Measurements from ENCODE around the gene PRIM1.
"Not testable (repeated sequence)": the region's sequence is repeated elsewhere in the genome, so short reads cannot be mapped to it uniquely, and the experiment has no call there.

Gene PRIM1
- 6.9 to 12.8 (median 12.4) reads per million in 3 donors for total RNA-seq

- Histone ChIP-seq H3K27ac (ENCODE audit: insufficient read depth, low read length, poor library complexity, severe bottlenecking) (peak within 1 kb of the TSS; percentile 77), H3K4me1 (ENCODE audit: control insufficient read depth, insufficient read depth, low read length, poor library complexity, severe bottlenecking) (no peaks in the 10 kb centered on the region), H3K36me3 (ENCODE audit: control insufficient read depth, insufficient read depth, low read length) (peaks cover 5% of the 10 kb centered on the region), H3K27me3 (replicated peaks; ENCODE audit: control insufficient read depth, insufficient read depth, low read length, poor library complexity, severe bottlenecking) (no peaks in the 10 kb centered on the region), H3K4me3 (ENCODE audit: insufficient read depth, low read depth, low read length, poor library complexity, severe bottlenecking) (peak within 1 kb of the TSS; percentile 98), H3K9me3 (ENCODE audit: control insufficient read depth, low read length) (no peaks in the 10 kb centered on the region)
- peak; percentile 60 to 76 (median 67) for DNase-seq
Observed at GRCh38 chr12:56751712-56752598, at the start of gene PRIM1. Gene PRIM1, minus strand, starts transcription at chr12:56752323. Its CDS starts 25 bp downstream, at chr12:56752298.

DNA sequence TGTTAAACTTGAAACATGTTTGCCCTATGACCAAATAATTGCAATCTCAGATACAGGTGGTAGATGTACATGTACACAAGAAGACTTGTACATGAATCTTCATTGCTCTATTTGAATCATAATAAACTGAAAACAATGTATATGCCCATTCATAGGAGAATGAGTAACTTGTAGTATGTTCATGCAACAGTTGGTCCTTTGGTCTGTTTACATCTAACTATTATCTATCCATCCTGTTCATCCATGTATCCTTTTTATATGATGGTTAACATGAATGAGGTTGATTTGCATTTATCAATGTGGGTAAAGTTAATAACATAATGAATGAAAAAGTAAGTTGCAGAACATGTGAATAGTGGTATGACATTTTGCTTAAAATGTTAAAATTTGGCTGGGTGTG is 48.1 kb upstream of the PRIM1 start:
- Histone ChIP-seq H3K4me1 (ENCODE audit: control insufficient read depth, insufficient read depth, low read length, poor library complexity, severe bottlenecking) (no peaks in the 10 kb centered on the region), H3K4me3 (ENCODE audit: insufficient read depth, low read depth, low read length, poor library complexity, severe bottlenecking) (no peak overlapping the region), H3K27me3 (replicated peaks; ENCODE audit: control insufficient read depth, insufficient read depth, low read length, poor library complexity, severe bottlenecking) (no peaks in the 10 kb centered on the region), H3K27ac (ENCODE audit: insufficient read depth, low read length, poor library complexity, severe bottlenecking) (no peak overlapping the region), H3K9me3 (ENCODE audit: control insufficient read depth, low read length) (no peaks in the 10 kb centered on the region), H3K36me3 (ENCODE audit: control insufficient read depth, insufficient read depth, low read length) (no peaks in the 10 kb centered on the region)
- no peak for DNase-seq

GRCh38 chr12:56799345-56799744 is 47.2 kb upstream of the PRIM1 start:
- not testable (repeated sequence) for H3K9me3 ChIP-seq (ENCODE audit: control insufficient read depth, low read length); H3K4me3 ChIP-seq (ENCODE audit: insufficient read depth, low read depth, low read length, poor library complexity, severe bottlenecking); H3K27me3 ChIP-seq (replicated peaks; ENCODE audit: control insufficient read depth, insufficient read depth, low read length, poor library complexity, severe bottlenecking); H3K4me1 ChIP-seq (ENCODE audit: control insufficient read depth, insufficient read depth, low read length, poor library complexity, severe bottlenecking); H3K36me3 ChIP-seq (ENCODE audit: control insufficient read depth, insufficient read depth, low read length); H3K27ac ChIP-seq (ENCODE audit: insufficient read depth, low read length, poor library complexity, severe bottlenecking); DNase-seq

GRCh38 chr12:56795791-56796190 is 43.7 kb upstream of the PRIM1 start:
- H3K27ac ChIP-seq (ENCODE audit: insufficient read depth, low read length, poor library complexity, severe bottlenecking); DNase-seq; H3K36me3 ChIP-seq (ENCODE audit: control insufficient read depth, insufficient read depth, low read length): not testable (repeated sequence)

GRCh38 chr12:56795046-56795562 is 43.0 kb upstream of the PRIM1 start:
- H3K4me3 ChIP-seq (ENCODE audit: insufficient read depth, low read depth, low read length, poor library complexity, severe bottlenecking); DNase-seq; H3K36me3 ChIP-seq (ENCODE audit: control insufficient read depth, insufficient read depth, low read length); H3K9me3 ChIP-seq (ENCODE audit: control insufficient read depth, low read length); H3K27me3 ChIP-seq (replicated peaks; ENCODE audit: control insufficient read depth, insufficient read depth, low read length, poor library complexity, severe bottlenecking); H3K27ac ChIP-seq (ENCODE audit: insufficient read depth, low read length, poor library complexity, severe bottlenecking); H3K4me1 ChIP-seq (ENCODE audit: control insufficient read depth, insufficient read depth, low read length, poor library complexity, severe bottlenecking): not testable (repeated sequence)

More at GRCh38 chr12:56795791-56796190, 43.7 kb upstream of the PRIM1 start:
- not testable (repeated sequence) for H3K4me3 ChIP-seq (ENCODE audit: insufficient read depth, low read depth, low read length, poor library complexity, severe bottlenecking); H3K4me1 ChIP-seq (ENCODE audit: control insufficient read depth, insufficient read depth, low read length, poor library complexity, severe bottlenecking); H3K9me3 ChIP-seq (ENCODE audit: control insufficient read depth, low read length); H3K27me3 ChIP-seq (replicated peaks; ENCODE audit: control insufficient read depth, insufficient read depth, low read length, poor library complexity, severe bottlenecking)

- not testable (repeated sequence) for H3K36me3 ChIP-seq (ENCODE audit: control insufficient read depth, insufficient read depth, low read length); H3K9me3 ChIP-seq (ENCODE audit: control insufficient read depth, low read length); H3K27ac ChIP-seq (ENCODE audit: insufficient read depth, low read length, poor library complexity, severe bottlenecking); H3K4me3 ChIP-seq (ENCODE audit: insufficient read depth, low read depth, low read length, poor library complexity, severe bottlenecking); DNase-seq; H3K4me1 ChIP-seq (ENCODE audit: control insufficient read depth, insufficient read depth, low read length, poor library complexity, severe bottlenecking); H3K27me3 ChIP-seq (replicated peaks; ENCODE audit: control insufficient read depth, insufficient read depth, low read length, poor library complexity, severe bottlenecking)
Observed at GRCh38 chr12:56793124-56793523, 41.0 kb upstream of the PRIM1 start.

DNA sequence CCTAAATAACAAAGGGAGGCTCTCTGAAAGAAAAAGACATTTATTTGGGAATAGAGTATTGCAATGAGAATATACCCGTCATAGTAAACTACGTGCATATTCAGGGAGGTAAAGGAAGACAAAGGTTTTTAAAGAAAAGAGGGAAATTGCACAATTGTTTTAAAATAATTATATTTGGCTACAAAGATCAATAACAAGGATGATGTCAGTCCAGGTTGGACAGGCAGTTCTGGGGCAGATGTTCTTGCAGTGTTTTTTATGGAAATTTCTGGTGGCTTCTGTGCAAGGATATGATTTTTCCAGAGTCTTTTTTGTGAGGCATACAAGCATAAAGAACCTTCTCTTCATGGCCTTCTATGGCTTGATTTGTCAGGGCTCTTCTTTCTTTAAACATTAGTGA is 40.6 kb upstream of the PRIM1 start:
- H3K27me3 ChIP-seq (replicated peaks; ENCODE audit: control insufficient read depth, insufficient read depth, low read length, poor library complexity, severe bottlenecking): no peaks in the 10 kb centered on the region
- H3K4me1 ChIP-seq (ENCODE audit: control insufficient read depth, insufficient read depth, low read length, poor library complexity, severe bottlenecking): no peaks in the 10 kb centered on the region
- no peaks in the 10 kb centered on the region for H3K36me3 ChIP-seq (ENCODE audit: control insufficient read depth, insufficient read depth, low read length)
- no peak overlapping the region for H3K4me3 ChIP-seq (ENCODE audit: insufficient read depth, low read depth, low read length, poor library complexity, severe bottlenecking)
- H3K27ac ChIP-seq (ENCODE audit: insufficient read depth, low read length, poor library complexity, severe bottlenecking): no peak overlapping the region
- no peaks in the 10 kb centered on the region for H3K9me3 ChIP-seq (ENCODE audit: control insufficient read depth, low read length)
- DNase-seq: no peak

DNA sequence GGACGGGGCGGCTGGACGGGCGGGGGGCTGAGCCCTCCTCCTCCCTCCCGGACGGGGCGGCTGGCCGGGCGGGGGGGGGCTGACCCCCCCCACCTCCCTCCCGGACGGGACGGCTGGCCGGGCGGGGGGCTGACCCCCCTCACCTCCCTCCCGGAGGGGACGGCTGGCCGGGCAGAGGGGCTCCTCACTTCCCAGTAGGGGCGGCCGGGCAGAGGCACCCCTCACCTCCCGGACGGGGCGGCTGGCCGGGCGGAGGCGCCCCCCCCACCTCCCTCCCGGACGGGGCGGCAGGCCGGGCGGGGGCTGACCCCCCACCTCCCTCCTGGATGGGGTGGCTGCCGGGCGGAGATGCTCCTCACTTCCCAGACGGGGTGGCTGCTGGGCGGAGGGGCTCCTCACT is 37.3 kb upstream of the PRIM1 start:
- not testable (repeated sequence) for H3K36me3 ChIP-seq (ENCODE audit: control insufficient read depth, insufficient read depth, low read length); DNase-seq; H3K4me1 ChIP-seq (ENCODE audit: control insufficient read depth, insufficient read depth, low read length, poor library complexity, severe bottlenecking)

DNA sequence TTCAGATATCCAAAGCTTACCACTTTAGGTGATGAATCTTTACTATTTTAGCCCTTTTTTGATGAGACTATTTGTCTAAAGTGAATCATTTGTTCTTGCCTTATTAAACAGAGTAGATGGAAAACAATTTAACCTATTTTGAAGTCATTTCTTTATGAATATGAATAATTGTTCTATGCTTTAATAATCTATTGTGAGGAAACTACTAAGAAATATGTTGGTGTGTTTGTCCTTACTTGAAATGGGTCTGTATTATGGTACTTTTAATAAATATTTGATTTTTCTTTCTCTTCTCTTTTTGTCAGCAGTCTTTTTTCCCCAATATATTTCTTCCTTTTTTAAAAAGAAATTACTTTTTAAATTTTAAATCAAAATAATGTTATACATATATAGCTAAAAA is 35.4 kb upstream of the PRIM1 start:
- Histone ChIP-seq H3K9me3 (ENCODE audit: control insufficient read depth, low read length) (no peaks in the 10 kb centered on the region), H3K4me1 (ENCODE audit: control insufficient read depth, insufficient read depth, low read length, poor library complexity, severe bottlenecking) (no peaks in the 10 kb centered on the region), H3K27me3 (replicated peaks; ENCODE audit: control insufficient read depth, insufficient read depth, low read length, poor library complexity, severe bottlenecking) (no peaks in the 10 kb centered on the region), H3K36me3 (ENCODE audit: control insufficient read depth, insufficient read depth, low read length) (no peaks in the 10 kb centered on the region), H3K27ac (ENCODE audit: insufficient read depth, low read length, poor library complexity, severe bottlenecking) (no peak overlapping the region), H3K4me3 (ENCODE audit: insufficient read depth, low read depth, low read length, poor library complexity, severe bottlenecking) (no peak overlapping the region)
- no peak for DNase-seq

More for the DNA sequence above, 37.3 kb upstream of the PRIM1 start:
- not testable (repeated sequence) for H3K9me3 ChIP-seq (ENCODE audit: control insufficient read depth, low read length); H3K27me3 ChIP-seq (replicated peaks; ENCODE audit: control insufficient read depth, insufficient read depth, low read length, poor library complexity, severe bottlenecking); H3K27ac ChIP-seq (ENCODE audit: insufficient read depth, low read length, poor library complexity, severe bottlenecking); H3K4me3 ChIP-seq (ENCODE audit: insufficient read depth, low read depth, low read length, poor library complexity, severe bottlenecking)

DNA sequence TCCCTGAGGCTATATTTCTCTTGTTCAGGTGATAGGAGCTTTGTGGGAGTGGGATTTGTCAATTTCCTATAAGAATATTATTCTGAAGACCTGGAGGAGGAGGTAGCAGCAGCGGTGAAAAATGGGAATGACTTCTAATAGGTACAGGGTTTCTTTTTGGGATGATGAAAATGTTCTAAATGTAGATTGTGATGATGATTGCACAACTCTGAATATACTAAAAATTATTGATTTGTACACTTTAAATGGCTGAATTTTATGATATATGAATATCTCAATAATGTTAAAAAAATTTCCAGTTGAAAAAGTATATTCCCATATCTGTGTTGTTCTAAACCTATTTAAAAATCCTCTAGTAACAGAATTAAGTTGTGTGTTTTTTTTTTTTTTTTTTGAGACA is 33.8 kb upstream of the PRIM1 start:
- Histone ChIP-seq H3K4me1 (ENCODE audit: control insufficient read depth, insufficient read depth, low read length, poor library complexity, severe bottlenecking) (no peaks in the 10 kb centered on the region), H3K27ac (ENCODE audit: insufficient read depth, low read length, poor library complexity, severe bottlenecking) (no peak overlapping the region), H3K4me3 (ENCODE audit: insufficient read depth, low read depth, low read length, poor library complexity, severe bottlenecking) (no peak overlapping the region), H3K27me3 (replicated peaks; ENCODE audit: control insufficient read depth, insufficient read depth, low read length, poor library complexity, severe bottlenecking) (no peaks in the 10 kb centered on the region), H3K36me3 (ENCODE audit: control insufficient read depth, insufficient read depth, low read length) (no peaks in the 10 kb centered on the region), H3K9me3 (ENCODE audit: control insufficient read depth, low read length) (no peaks in the 10 kb centered on the region)
- no peak for DNase-seq
